HG03280 (cell line): Measurements from ENCODE around the gene GAPDHS.

Experiments used
- ATAC-seq: cut with Tn5 transposase; IDR thresholded peaks from one replicate; pipeline ENCODE4 v1.9.1; 2021; ENCODE audit warnings: mild to moderate bottlenecking, moderate library complexity; ENCODE audit not compliant: unreplicated experiment

GAPDHS gene

GRCh38 chr19:35533201-35533821 lies at the start of gene GAPDHS:
GAPDHS (plus strand) TSS chr19:35533456; CDS start chr19:35533528, 72 bp downstream.
- ATAC-seq = no peak

- no peak for ATAC-seq
Measured at GRCh38 chr19:35484252-35485036, 48.8 kb upstream of the GAPDHS start.

- ATAC-seq = no peak
Measured at GRCh38 chr19:35486268-35486708, 47.0 kb upstream of the GAPDHS start.

GRCh38 chr19:35487656-35488182 lies 45.5 kb upstream of the GAPDHS start:
- ATAC-seq = no peak

GRCh38 chr19:35488677-35489076 lies 44.6 kb upstream of the GAPDHS start:
- ATAC-seq = no peak

- no peak for ATAC-seq
Measured at GRCh38 chr19:35490364-35490763, 42.9 kb upstream of the GAPDHS start, which contains the start of gene KRTDAP. KRTDAP (minus strand) TSS chr19:35490464; CDS start chr19:35490442, 22 bp downstream.

GRCh38 chr19:35491836-35492360 lies 41.4 kb upstream of the GAPDHS start:
- ATAC-seq = no peak

GRCh38 chr19:35493971-35494370 lies 39.3 kb upstream of the GAPDHS start:
- ATAC-seq = no peak

GRCh38 chr19:35495107-35496064 lies 37.9 kb upstream of the GAPDHS start:
- peak; percentile 72 for ATAC-seq

GRCh38 chr19:35497406-35497805 lies 35.9 kb upstream of the GAPDHS start:
- ATAC-seq = no peak

- no peak for ATAC-seq
Measured at GRCh38 chr19:35498220-35498619, 35.0 kb upstream of the GAPDHS start.

GRCh38 chr19:35498984-35499527 lies 34.2 kb upstream of the GAPDHS start:
- no peak for ATAC-seq

- ATAC-seq = no peak
Measured at GRCh38 chr19:35500611-35501010, 32.6 kb upstream of the GAPDHS start.

- no peak for ATAC-seq
Measured at GRCh38 chr19:35501684-35502083, 31.6 kb upstream of the GAPDHS start.

- ATAC-seq = no peak
Measured at GRCh38 chr19:35502751-35503150, 30.5 kb upstream of the GAPDHS start.

GRCh38 chr19:35506011-35506410 lies 27.2 kb upstream of the GAPDHS start:
- ATAC-seq = no peak

- no peak for ATAC-seq
Measured at GRCh38 chr19:35507561-35507960, 25.7 kb upstream of the GAPDHS start.

GRCh38 chr19:35508129-35508528 lies 25.1 kb upstream of the GAPDHS start:
- ATAC-seq = no peak

- no peak for ATAC-seq
Measured at GRCh38 chr19:35509018-35509652, 24.1 kb upstream of the GAPDHS start.
